ENCODE results near the gene SDE2.

- TF ChIP-seq POLR2A (IDR thresholded peaks at IDR 0.05): no peak
- no peak for TF ChIP-seq CTCF (IDR thresholded peaks at IDR 0.05)
- TF ChIP-seq POLR2AphosphoS5 (IDR thresholded peaks at IDR 0.05): no peak
Measured at GRCh38 chr1:226041419-226041818, 42.3 kb upstream of the SDE2 start.

Measured in prostate gland (tissue), 2 donors.